ENCODE measurements around the gene PARD3B.

The PARD3B gene

GRCh38 chr2:205633994-205634393 lies 1088.7 kb downstream of the PARD3B start:
- DNase-seq (ENCODE audit: low read depth in 1 of 2, low spot score in 1 of 2), result no peak

GRCh38 chr2:205636549-205637319 lies 1091.5 kb downstream of the PARD3B start:
- DNase-seq (ENCODE audit: low read depth in 1 of 2, low spot score in 1 of 2), result no peak

- DNase-seq (ENCODE audit: low read depth in 1 of 2, low spot score in 1 of 2), result no peak
Observed at GRCh38 chr2:205637320-205637602, 1092.0 kb downstream of the PARD3B start.

GRCh38 chr2:205637779-205638503 lies 1092.7 kb downstream of the PARD3B start:
- no peak for DNase-seq (ENCODE audit: low read depth in 1 of 2, low spot score in 1 of 2)

DNA sequence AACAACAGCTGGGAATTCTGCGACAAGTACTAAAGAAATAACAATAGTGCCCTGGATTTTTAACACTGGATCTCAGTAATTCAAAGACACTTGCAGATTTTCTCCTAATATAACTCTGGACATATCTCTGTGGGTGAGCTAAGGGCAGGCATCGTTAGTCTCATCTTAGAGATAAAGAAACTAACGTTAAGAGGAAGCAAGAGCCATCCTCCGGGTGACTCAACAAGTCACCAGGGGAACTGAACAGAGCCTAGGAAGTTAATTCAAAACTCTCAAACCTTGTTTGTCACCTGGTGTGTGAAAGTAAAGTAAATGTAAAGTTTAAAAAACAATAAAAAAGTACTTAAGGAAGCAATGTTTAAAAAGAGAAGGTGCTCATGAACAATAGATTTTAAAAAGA lies 1095.4 kb downstream of the PARD3B start:
- no peak for DNase-seq (ENCODE audit: low read depth in 1 of 2, low spot score in 1 of 2)

GRCh38 chr2:205642599-205643356 lies 1097.5 kb downstream of the PARD3B start:
- no peak for DNase-seq (ENCODE audit: low read depth in 1 of 2, low spot score in 1 of 2)

GRCh38 chr2:205643391-205643885 lies 1098.2 kb downstream of the PARD3B start:
- no peak for DNase-seq (ENCODE audit: low read depth in 1 of 2, low spot score in 1 of 2)

DNA sequence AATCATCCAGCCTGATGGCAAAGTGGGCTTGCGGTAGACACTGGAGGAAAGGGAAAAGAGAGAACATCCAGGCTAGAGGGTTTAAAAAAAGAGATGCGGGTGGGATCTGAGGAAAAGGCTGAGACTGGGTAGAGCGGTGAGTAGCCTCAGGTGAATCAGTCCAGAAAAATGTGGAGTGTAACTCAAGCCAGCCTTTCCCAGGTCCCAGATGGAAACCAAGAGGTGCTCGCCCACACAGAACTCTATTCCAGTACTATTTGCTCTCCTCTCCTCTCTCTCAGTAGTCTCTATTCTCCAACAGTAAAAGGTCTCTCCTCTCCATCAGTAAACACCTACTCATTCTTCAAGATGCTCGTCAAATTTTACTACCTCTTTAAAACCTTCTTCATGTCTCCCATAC lies 1098.7 kb downstream of the PARD3B start:
- no peak for DNase-seq (ENCODE audit: low read depth in 1 of 2, low spot score in 1 of 2)

DNA sequence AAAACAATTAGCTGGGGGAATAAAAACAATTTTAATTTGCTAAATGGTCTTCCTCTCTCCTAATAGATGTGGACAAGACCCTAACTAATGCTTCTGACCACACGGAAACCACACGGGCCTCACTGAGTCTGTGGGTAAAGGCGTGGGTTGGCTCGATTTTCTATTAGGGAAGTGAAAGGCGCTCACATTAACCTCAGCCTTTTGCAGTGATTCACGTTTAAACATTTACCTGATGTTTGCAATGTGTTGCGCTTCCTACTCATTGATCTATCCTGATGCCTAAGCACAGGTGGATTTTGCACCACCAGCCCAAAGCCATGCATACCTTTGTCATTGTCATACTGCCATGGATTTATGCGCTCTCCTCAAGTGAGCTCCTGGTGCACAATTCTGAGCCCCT lies 1101.4 kb downstream of the PARD3B start:
- DNase-seq (ENCODE audit: low read depth in 1 of 2, low spot score in 1 of 2), result no peak

DNA sequence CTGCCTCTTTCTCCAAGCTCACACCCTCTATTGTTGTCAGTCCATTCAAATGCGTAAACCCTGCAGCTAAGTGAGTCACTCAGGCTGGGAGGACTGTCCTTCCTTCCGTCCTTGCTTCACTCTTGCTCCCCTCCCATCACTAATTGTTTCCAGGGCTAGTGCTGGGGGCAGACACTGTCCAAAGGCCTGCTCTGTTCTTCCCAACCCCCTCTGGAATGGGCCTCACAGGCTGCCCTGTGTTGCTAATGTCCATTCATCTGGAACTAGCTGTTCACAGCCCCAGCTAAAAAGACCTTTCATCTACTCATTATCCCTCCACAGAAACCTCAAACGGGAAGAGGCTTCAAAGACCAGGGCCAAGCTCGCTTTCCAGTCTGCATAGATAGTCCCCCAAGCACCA lies 1105.2 kb downstream of the PARD3B start:
- no peak for DNase-seq (ENCODE audit: low read depth in 1 of 2, low spot score in 1 of 2)

- DNase-seq (ENCODE audit: low read depth in 1 of 2, low spot score in 1 of 2), result no peak
Observed at GRCh38 chr2:205650931-205651330, 1105.7 kb downstream of the PARD3B start.

GRCh38 chr2:205651719-205652118 lies 1106.4 kb downstream of the PARD3B start:
- no peak for DNase-seq (ENCODE audit: low read depth in 1 of 2, low spot score in 1 of 2)

GRCh38 chr2:205654878-205655605 lies 1109.8 kb downstream of the PARD3B start:
- no peak for DNase-seq (ENCODE audit: low read depth in 1 of 2, low spot score in 1 of 2)

- no peak for DNase-seq (ENCODE audit: low read depth in 1 of 2, low spot score in 1 of 2)
Observed at GRCh38 chr2:205655779-205656456, 1110.6 kb downstream of the PARD3B start.

- no peak for DNase-seq (ENCODE audit: low read depth in 1 of 2, low spot score in 1 of 2)
Observed at GRCh38 chr2:205656461-205656860, 1111.2 kb downstream of the PARD3B start.

DNA sequence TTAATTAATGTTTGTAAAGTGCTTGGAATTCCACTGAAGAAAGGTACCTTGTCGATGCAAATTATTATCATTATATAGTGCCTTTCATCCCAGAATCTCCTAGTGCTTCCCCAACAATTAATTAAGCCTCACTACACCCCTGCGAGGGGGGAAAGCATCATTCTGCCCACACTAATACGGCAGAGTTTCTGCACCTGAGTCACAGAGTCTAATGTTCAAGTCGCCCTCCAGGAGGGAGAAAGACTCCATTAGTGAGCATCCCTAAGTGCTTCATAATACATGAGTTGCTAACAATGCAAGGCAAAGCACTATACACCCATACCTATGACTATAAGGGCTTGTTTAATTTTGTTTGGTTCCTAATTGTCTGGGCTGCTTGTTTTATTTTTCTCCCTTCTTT lies 1111.7 kb downstream of the PARD3B start:
- no peak for DNase-seq (ENCODE audit: low read depth in 1 of 2, low spot score in 1 of 2)

- no peak for DNase-seq (ENCODE audit: low read depth in 1 of 2, low spot score in 1 of 2)
Observed at GRCh38 chr2:205657579-205657978, 1112.3 kb downstream of the PARD3B start.

- DNase-seq (ENCODE audit: low read depth in 1 of 2, low spot score in 1 of 2), result no peak
Observed at GRCh38 chr2:205658068-205658467, 1112.8 kb downstream of the PARD3B start.

- DNase-seq (ENCODE audit: low read depth in 1 of 2, low spot score in 1 of 2), result no peak
Observed at GRCh38 chr2:205658572-205658971, 1113.3 kb downstream of the PARD3B start.

- no peak for DNase-seq (ENCODE audit: low read depth in 1 of 2, low spot score in 1 of 2)
Observed at GRCh38 chr2:205659922-205660321, 1114.6 kb downstream of the PARD3B start.
